Subcutaneous preadipocyte (primary cell): ENCODE results near the gene RGS5. TPM values are rescaled to one million over a fixed set of nuclear protein-coding genes. Genes with fewer than 3 reads are reported as not detected.

Experiments used
- total RNA-seq: library from RNA; depleted of rRNA; stranded (reverse); fragments of >200 nt; gene quantifications from 2 replicates; pipeline ENCODE4 v1.2.3, GENCODE V29; 2012

The RGS5 gene, protein sequence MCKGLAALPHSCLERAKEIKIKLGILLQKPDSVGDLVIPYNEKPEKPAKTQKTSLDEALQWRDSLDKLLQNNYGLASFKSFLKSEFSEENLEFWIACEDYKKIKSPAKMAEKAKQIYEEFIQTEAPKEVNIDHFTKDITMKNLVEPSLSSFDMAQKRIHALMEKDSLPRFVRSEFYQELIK
- total RNA-seq, result 1.8 and 3.1 TPM in 2 replicates

DNA sequence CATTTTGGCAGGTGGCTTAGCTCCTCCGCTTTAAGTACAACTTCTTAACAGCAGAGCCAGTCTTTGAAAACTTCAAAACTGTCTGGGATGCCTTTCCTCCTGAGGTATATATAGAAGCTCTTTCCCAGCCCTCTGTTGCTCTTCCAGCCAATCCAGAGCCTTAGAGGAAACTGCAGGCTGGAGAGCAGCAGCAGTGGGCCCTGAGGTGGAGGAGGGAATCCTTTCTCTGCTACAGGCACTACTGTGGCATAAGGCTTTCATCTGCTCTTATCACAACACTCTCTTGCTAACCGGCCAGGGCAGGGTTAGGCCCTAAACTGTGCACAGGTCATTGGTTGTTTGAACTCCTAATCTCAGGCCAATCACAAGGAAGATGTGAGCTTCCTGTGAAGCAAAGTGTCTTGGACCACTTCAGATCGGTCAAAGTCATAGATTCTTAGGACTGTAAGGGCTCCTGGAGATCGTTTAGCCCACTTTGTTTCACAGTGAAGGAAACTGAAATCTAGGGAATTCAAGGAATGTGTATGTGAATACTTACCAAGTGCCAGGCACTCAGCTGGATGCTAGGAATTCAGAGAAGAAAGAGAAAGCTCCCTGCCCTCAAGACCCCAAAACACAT, at the start of gene RGS5:
Gene RGS5, minus strand, starts transcription at position 84 of the 619 bp plus-strand sequence. Its CDS starts 81 bp downstream, at position 3.

Other genes with a start within 250 kb of the RGS5 start
- gene RGS4, start 133.6 kb downstream of the RGS5 start, total RNA-seq, result 18.0 and 25.8 TPM in 2 replicates
- 11.4 and 18.0 TPM in 2 replicates for gene NUF2, start 119.0 kb upstream of the RGS5 start, total RNA-seq